ENCODE data around the gene MAPK12.

Gene MAPK12

DNA sequence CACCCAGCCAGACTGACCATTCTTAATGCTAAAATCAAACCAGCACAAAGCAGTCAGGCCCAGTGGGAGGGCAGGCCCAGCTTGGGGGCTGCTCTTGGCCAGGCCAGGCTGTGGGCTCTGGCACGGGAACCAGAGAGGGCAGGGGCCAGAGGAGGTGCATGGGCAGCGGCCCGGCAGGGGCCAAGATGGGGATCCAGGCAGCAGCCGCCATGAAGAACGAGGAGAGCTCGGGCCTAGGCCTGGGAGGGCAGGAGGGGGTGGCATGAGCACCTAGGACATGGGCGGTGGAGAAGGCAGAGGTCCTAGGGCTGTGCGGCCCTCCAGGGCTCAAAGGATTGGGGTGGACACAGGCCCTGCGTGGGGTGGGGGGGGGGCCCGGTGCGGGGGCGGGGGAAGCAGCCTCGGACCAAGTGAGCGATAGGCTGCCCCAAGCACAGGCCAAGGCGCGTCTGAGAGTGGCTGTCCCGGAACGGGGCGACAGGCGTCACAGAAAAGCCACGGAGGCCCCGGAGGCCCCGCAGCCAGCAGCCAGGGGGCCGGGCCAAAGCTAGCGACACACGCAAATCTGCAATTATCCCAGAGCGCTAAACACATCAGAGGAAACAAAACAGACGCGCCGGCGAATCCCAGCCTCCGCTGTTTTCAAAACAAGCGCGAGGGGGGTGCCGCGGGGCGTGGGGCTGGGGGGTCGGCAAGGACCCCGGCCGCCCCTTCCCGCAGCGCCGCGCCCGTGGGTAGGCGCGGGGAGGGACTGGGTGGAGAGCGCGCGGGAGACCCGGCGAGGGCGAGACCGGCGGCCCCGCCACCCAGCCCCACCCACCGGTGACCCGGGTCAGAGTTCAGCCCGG, 37.7 kb upstream of the MAPK12 start:
- DNase-seq, result no peak

DNA sequence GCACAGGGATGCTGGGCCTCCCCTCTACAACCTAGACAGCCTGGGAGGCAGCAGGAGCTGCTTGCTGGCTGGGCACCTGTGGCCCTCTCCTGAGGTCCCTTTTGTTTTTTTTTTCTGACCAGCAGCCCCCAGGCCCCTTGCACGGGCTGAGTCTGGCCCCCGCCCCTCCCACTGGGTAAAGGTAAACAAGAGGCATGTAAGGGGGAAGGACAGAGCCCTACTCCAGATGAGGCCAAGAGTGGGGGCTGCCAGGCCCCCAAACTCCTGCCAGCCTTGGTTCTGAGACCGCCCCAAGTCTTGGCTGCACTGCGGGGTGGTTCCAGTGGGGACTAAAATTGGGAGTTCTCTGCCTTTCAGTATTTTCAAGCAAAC, 36.8 kb upstream of the MAPK12 start:
- DNase-seq, result no peak

DNA sequence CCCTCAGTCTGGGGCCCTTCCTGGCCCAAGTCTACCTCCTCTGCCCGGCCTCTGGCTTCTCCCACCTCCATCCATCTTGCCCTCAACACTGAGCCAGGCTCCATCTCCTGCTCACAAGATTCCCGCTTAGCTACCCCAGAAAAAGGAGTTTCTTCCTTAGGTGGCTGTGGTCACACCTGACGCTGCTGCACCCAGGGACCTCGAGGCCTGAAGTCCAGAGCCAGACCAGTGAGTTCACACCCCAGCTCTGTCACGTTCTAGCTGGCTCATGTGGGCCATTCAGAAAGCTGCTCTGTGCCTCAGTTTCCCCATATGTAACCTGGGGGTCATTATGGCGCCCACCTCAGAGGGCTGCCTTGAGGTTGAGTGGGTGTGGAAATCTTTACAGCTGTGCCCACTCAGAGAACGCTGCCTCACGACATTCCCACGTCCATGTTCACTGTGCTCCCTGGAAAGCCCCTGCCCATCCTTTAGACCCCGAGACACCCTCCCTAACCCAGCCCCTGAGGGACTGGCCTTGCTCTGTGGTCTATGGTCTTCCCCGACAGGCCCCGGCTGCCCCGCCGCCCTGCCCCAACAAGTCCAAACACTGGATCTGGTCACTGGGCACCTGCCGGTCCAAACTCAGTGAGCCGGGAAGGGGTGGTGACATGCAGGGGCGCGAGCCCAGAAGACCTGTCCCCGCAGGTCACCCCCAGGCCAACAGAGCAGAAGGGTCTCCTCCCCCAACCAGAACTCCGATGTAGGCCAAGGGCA, 36.2 kb upstream of the MAPK12 start:
- DNase-seq, result no peak

DNA sequence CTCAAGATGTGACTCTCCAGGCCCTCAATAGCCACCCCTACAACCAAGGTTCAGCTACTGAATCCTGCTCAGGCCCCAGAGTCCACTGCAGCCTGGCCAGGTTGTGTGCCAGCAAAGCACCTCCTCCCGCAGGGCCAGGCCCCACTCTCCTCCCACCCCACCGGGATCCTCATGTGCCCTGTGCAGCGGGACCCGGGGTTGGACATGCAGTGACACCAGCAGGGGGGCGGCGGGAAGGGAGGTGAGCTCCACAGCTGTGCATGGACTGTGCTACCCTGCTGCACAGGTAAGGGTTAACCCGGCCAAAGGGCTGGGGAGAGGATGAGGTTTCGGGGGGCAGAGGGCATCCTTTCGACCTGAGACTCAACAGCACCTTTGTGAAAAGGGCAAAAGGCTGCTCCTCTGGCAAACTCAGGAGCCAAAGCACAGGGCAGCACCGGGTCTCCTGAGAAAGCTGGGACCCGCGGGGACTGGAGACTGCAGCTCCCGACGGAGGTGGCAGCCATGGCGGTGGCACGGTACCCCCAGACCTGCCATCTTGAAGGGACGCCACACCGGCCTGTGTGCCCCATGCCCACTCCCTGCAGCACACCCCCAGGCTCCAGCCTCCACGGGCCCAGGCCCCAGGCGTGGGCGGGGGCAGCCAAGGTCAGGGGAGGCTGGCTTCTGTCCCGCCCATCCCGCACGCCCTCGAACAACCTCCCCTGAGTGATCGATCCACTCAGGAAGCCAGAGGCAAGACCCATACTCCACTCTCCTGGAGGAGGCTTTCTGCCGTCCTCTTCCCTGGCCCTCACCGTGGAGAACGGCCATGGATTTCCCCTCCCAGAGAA, 35.4 kb upstream of the MAPK12 start:
- DNase-seq, result no peak

DNA sequence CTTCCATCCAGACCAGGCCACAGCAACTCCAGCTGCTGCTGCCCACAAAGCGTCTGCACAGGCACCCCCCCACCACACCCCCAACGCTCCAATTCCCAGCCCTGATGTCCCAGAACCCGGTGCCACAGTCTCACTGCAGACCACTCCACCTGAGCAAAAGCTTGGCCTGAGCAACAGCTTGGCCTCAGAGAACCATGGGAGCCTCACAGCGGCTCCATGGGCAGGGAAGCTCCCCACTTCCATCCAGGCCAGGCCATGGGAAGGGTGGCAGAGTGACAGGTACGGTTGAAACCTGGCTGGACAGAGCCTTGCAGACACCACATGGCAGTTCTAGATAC, 32.8 kb upstream of the MAPK12 start:
- DNase-seq, result no peak

DNA sequence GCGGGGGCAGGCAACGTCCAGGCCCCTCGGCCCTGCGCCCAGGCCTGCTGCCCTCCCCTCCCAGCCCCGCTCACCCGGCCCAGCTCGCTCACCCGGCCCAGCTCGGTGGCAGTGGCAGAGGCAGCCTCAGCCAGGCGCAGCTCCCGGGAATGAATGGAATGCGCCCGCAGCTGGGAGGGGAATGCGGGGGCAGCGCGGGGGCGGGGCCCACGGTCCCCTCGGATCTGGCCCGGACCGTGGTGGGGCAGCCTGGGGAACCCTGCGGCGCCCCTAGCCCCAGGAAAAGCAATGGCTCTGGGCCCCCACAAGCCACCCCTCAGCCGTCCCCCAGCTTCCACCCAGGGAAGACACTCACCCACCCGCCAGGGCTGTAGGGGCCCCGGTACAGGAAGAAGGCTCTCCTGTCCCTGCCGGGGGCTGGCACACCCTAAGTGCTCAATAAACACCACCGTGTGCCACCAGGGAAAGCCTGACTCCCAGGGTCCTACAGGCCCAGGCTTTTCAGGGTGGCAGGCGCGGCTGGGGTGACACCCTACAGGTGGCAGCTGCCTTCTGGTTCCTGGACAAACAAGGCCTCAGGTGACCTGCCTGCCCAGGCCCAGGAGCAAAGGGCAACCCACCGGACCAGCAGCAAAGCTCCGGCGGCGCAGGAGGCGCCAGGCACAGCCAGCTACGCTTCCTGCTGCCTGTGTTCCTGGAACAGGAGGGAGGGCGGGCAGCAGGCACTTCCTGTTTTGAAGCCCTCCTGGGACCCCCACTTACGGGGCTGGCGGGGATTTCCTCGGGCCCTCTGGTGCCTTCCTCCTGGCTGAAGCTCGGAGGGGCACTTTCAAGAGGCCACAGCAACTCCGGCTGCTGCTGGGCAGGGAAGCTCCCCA, 32.2 kb upstream of the MAPK12 start:
- no peak for DNase-seq

DNA sequence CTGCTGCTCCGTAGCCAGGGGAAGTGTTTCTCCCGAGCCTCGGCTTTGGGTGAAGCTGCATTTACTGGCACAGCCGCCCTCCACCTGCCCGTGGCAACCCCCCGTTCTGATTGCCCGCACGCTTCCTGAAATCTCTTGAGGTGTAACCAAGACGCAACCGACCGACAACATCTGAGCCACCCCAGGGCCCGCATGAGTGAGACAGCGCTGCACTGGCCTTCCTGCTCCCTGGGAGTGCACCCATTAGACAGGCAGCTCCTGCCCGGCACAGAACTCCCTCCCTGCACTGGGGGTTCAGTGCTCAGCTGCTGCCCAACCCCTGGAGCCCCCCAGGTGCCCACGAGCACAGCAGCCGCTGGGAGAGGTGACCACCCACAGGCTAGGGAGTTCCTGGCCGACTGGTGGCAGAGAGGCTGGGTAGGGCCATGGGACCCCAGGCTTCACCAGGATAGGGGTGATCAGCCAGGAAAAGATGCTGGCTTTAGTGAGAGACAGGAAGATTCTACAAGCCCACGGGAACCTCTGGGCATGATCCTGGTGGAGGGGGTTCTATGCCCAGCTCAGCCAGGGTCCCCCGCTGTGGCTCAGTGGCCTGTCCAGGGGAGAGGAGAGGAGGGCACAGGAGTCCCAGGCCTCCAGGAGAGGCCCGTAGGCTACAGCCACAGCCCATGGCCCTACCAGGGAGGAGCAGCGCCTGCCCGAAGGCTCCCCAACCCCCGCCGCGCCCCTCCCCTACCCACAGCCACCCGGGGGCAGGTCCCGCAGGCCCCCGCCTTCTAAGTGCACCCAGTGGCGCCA, 31.4 kb upstream of the MAPK12 start:
- no peak for DNase-seq

DNA sequence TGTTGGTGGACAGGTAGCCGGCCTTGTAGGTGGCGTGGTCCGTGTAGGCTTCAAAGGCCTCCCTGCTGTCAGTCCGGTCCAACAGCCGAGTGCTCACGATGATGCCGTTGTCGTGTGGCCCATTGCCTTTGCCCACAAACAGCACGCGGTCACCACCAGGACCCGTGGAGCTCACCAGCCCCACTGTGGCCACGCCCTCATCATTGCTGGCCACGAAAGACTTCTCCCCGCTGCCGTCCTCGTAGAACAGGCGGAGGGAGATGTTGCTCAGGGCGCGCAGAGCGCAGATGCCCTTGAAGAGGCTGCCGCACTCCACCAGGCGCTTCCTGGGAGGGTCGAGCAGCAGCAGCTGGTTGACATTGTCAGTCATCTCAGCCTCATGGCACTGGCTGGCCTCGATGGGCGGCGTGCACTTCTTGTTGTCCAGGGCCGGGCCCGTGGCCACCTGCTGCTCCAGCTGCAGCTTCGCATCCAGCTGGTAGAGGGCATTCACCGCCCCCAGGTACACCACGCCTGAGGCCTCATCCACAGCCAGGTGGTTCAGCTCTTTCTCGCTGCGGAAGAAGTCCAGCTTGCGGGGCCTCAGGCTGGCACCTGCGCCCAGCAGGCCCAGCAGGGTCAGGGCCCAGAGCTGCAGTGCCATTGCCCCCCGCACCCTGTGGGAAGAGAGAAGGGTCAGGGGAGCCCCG, 28.6 kb upstream of the MAPK12 start:
- DNase-seq, result no peak

DNA sequence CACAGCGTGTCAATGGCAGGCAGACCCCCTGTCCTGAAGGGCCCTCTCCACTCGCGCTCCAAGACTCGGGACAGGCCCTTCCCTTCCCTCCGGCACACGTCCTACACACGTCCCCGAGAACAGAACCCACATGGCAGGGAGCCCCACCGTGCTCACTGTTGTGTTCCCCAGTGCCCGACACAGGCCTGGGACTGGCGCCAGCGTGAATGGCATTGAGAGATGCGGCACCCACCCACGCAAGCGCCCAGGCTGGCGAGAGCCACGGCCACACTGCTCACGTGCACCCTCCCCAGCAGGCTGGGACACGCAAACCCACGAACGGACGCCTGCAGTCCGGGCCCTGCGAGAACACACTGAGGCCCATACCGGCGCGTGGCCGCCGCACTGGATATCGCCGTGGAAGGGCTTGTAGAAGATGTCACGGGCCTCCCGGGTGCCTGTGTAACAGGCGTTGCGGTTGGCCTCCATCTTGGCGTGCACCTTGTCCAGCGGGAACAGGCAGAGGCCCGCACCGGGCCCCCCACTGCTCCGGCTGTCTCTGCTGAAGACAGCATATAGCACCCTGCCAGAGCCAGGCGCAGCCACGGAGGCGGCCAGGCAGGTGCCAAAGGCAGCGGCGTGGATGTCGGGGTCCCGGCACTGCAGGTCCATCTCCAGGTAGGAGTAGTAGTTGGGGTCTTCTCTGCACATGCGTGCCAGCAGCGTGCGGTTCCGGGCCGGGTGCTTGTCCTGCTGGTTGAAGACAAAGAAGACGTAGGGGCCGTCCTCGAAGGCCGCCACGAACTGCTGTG, 27.9 kb upstream of the MAPK12 start:
- no peak for DNase-seq

DNA sequence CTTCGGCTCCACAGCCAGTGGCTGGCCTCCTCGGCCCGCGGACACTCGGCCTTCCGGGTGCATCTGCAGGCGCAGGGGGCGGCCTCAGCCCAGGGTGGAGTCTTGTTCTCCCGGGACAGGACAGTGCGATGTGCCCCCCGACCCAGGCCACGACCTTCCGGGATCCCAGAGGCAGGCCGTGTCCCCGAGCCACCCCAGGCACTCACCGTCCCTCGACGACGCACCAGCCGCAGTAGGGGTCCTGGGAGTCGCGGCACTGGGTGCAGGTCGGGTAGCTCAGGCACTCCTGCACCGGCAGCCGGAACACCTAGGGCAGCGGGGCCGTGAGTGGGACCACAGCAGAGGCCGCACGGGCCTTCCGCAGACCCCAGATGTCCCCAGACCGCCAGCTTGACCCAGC, 26.2 kb upstream of the MAPK12 start:
- DNase-seq, result no peak

DNA sequence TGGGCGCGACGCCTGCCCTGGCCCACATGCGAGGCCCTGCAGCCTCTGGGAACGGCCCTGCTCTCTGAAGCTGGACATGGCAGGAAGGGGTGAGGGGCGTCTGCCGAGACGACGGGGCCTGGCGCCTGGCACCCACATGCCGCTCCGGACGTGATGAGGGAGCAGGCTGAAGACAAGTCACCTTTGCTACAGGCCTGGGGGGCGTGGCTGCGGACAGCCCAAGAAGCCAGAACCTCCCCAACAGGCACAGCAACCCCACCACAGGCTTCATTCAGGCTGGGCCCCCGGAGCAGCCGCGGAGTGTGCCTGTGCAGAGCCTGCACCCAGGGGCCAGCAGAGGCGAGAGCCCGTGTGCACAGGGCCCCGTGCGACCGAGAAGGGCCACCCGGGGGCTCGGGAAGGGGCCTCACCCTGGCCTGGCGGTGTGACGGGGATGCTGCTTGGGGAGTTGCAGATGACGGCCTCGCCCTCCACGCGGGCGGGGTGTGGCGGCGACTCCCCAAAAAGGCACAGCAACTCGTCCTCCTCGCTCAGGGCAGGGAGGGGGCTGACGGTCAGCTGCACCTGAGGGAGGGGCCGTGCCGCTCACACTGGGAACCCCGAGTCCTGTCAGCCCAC, 25.3 kb upstream of the MAPK12 start:
- DNase-seq, result no peak

DNA sequence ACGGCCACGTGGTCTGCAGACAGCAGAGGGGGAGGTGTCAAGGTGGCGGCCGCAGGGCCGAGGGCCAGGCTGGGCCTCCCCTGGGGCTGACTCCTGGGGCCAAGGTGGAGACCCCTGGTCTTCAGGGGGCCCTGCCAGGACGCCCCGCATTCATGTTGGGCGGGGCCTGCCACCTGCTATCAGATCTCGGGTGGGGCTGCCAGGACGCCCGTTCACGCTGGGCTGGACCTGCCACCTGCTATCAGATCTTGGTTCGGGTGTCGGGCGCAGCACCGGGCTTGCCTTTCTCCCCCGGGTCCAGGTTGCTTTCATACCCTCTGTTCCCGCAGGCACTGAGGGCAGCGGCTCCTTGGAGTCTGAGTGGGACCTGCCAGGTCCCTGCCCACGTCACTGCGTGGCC, 24.8 kb upstream of the MAPK12 start:
- DNase-seq, result no peak

DNA sequence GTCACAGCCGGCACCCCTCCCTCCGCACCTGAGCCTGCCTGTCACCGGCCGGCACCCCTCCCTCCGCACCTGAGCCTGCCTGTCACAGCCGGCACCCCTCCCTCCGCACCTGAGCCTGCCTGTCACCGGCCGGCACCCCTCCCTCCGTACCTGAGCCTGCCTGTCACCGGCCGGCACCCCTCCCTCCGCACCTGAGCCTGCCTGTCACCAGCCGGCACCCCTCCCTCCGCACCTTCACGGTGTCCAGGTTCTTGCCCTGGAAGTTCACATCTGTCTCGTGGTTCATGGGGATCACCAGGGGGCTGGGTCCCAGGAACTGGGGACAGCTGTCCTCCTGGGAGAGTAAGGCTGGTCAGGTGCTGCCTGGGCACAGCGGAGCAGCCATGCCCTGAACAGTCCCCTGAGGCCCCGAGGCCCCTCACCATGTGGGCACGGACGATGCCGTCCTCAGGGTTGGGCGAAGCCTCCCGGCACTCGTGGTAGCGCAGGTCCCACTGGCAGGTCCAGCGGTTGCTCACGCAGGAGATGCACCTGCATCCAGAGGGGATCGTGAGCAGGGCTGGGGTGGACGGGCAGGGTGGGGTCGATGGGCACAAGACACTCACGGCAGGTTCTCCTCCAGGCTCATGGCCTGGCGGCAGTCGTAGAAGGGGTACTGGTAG, 24.2 kb upstream of the MAPK12 start:
- no peak for DNase-seq

DNA sequence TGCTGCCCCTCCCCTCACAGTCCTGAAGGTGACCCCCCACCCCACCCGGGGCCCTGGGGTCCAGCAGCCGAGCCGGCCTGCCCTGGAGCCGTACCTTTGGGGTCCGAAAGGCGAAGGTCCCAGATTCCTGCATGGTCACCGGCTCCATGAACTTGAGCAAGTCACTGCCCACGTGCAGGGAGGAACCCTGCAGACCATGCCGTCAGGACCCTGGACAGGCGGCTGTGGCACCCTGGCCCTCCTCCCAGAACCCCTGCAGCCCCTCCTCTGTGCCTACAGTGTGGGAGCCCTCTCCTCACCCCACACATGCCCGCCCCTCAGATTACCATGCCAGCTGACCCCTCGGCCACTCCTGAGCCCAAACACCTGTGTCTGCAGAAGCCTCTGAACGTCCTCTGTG, 23.0 kb upstream of the MAPK12 start:
- DNase-seq, result no peak

DNA sequence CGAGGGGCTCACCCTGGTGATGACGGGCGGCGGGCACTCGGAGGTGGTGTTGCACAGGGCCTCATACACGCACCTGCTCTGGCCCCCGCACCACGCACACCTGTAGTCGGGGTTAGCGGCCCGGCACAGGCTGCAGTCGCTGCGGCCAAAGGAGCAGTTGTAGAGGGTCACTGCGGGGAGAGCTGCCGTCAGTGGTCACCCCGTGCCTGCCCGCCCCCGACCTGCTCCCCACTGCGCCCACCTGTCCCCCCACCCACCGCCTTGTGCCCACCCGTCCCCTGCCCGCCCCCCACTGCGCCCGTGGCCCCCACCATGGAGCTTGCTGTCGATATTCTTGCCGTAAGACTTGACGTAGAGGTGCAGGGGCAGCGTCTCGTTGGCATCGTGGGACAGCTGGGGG, 22.3 kb upstream of the MAPK12 start:
- no peak for DNase-seq

DNA sequence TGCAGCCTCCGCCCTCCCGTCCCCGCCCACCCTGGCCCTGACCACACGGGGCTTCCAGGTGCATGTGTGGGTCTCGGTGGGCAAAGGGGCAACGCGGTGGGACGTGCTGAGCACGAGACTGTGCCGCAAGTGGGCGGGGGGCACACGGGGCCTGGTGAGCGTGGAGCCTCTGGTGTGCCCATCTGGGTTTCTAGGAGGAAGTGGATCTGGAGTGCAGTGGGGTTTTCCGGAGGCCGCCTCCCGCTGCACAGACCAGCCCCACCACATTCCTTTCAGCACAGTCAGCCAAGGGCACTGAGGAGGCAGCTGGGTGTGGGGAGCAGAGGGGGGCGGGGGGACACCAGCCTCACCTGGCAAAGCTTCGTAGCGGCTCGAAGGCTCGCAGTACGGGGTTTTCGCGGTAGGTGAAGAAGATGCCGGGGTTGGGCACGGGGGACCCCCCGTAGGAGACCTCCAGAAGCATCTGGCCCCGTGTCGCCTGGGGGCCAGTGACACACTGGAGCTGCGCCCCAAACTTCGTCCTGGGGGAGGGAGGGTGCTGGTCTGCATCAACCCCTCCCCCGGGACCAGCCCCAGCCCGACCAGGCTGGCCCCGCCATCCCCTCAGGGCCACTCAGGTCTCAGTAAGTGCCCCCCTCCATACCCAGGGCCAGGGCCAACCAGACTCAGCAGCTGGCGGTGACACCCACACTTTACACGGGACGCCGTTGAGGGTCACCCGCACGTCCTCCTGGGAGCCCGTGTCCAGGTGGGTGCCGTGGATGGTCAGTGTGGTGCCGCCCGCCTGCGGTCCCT, 21.1 kb upstream of the MAPK12 start:
- no peak for DNase-seq

DNA sequence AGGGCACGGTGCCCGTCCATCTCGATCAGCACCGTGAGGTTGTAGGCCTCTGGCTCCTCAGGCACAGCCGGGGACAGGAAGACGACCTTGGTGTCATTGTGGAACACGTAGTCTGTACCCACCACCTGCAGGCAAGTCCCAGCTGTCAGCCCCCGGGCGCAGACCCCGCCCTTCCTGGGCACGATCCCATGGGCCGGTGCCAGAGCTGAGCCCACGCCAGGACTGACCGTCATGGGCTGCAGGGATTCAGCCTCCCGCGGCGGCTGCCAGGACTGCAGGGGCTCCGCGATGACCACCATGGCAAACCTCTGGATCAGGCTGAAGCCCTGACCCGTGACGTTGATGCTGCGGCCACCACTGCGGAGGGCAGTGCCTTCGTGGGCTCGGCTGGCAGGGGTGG, 20.5 kb upstream of the MAPK12 start:
- DNase-seq, result no peak

DNA sequence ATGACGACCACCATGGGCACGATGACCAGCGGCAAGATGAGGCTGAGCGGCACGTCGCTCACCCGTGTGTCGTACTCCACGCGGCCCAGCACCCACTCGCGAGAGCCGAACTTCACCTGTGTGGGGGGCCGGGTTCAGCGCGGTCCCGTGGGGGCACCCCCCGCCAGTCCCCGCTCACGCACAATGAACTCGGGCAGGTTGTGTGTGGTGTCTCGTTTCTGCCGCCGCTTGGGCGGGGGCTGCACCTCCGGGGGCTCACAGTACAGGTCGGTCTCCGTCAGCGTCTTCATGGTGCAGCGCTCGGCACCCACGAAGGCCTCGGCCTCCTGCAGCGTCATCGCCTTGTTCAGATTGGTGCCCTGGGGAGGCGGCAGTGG, 19.9 kb upstream of the MAPK12 start:
- DNase-seq, result no peak

All from cerebellar nuclear complex (tissue), 1 donor.